Peyer's patch (tissue), 4 donors: Measurements from ENCODE around the gene ATP10A. TPM values are rescaled to one million over a fixed set of nuclear protein-coding genes. Genes with fewer than 3 reads are reported as not detected.
A peak's percentile ranks its signal among the peaks of the same experiment; 100 is the strongest.
"Not testable (repeated sequence)": the region's sequence is repeated elsewhere in the genome, so short reads cannot be mapped to it uniquely, and the experiment has no call there.

Experiments used
- DNase-seq, 3 donors: peaks; one replicate each; pipeline ENCODE4 v3.0.0-alpha.2; 2017 to 2019
- H3K27ac ChIP-seq, 4 donors: fragments of 200-600 bp; sonication (generic); one replicate each; pipeline ENCODE4 v1.5.1; 2016 to 2019
- H3K27me3 ChIP-seq, 2 donors: fragments of 200-600 bp; sonication (generic); one replicate each; pipeline ENCODE4 v1.5.1; 2019
- H3K36me3 ChIP-seq, 3 donors: fragments of 200-600 bp; sonication (generic); one replicate each; pipeline ENCODE4 v1.5.1; 2016 to 2019
- H3K4me1 ChIP-seq, 4 donors: fragments of 200-600 bp; sonication (generic); one replicate each; pipeline ENCODE4 v1.5.1; 2016 to 2019
- H3K4me3 ChIP-seq, 4 donors: fragments of 200-600 bp; sonication (generic); 1 replicate in 3 of 4; 2 replicates in 1 of 4; pipeline ENCODE4 v1.5.1; 2016 to 2019; ENCODE audit warnings: mild to moderate bottlenecking in 1 of 4
- H3K9me3 ChIP-seq, 4 donors: fragments of 200-600 bp; sonication (generic); one replicate each; pipeline ENCODE4 v1.5.1; 2016 to 2019; ENCODE audit warnings: mild to moderate bottlenecking in 1 of 4
- POLR2A ChIP-seq, 2 donors: fragments of 450-650 bp; IDR thresholded peaks; one replicate each; pipeline ENCODE4 v1.5.1; 2017; ENCODE audit warnings: antibody characterized with exemption in 2 of 2, mild to moderate bottlenecking in 2 of 2, moderate library complexity in 2 of 2
- total RNA-seq, 4 donors: library from RNA; depleted of rRNA; stranded (reverse); fragments of >200 nt; gene quantifications; one replicate each; pipeline ENCODE4 v1.1.0, GENCODE V29; 2016
- TF ChIP-seq, protein P1 (sequence below), 6 experiments: fragments of 450-650 bp in 4 of 6; fragments of 200-600 bp in 2 of 6; sonication (generic) in 1 of 6; IDR thresholded peaks; one replicate each; pipeline ENCODE4 v1.5.1; 2017 to 2019; ENCODE audit warnings: antibody characterized with exemption in 6 of 6, mild to moderate bottlenecking in 3 of 6, moderate library complexity in 1 of 6

The ATP10A gene
- total RNA-seq, 4 donors from 2014 or later = 1.6 to 7.4 (median 3.7) TPM

DNA sequence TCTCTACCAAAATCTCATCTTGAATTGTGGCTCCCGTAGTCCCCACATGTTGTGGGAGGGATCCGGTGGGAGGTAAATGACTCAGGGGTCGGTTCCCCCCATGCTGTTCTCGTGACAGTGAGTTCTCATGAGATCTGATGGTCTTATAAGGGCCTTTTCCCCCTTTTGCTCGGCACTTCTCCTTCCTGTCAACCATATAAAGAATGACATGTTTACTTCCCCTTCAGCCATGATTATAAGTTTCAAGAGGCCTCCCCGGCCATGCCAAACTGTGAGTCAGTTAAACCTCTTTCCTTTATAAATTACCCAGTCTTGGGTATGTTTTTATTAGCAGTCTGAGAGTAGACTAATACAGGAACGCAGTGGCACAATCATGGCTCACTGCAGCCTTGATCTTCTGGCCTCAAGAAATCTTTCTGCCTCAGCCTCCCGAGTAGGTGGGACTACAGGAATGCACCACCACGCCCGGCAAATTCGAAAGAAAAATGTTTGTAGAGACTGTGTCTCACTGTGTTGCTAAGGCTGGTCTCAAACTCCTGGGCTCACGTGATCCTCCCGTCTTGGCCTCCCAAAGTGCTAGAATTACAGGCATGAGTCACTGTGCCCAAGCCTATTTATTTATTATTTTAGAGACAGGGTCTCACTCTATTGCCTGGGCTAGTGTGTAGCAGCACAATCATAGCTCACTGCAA, 101.0 kb downstream of the ATP10A start:
- H3K4me1 ChIP-seq = no peaks in the 10 kb centered on the region

DNA sequence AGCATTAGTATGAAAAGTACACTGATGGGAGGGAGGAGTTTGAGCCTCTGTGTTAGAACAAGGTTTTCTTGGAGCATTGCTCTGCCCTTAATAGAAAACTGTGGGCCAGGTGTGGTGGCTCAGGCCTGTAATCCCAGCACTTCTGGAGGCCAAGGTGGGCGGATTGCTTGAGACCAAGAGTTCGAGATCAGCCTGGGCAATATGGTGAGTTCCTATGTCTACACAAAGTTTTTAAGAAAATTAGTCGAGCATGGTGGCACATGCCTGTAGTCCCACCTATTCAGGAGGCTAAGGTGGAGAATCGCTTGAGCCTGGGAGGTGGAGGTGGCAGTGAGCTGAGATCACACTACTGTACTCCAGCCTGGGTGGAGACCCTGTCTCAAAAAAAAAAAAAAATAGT, 103.7 kb downstream of the ATP10A start:
- no peaks in the 10 kb centered on the region for H3K9me3 ChIP-seq
- no peak overlapping the region for H3K27ac ChIP-seq
- no peaks in the 10 kb centered on the region for H3K27me3 ChIP-seq
- no peak overlapping the region for H3K4me3 ChIP-seq
- no peaks in the 10 kb centered on the region for H3K36me3 ChIP-seq
- DNase-seq = no peak
- H3K4me1 ChIP-seq = no peaks in the 10 kb centered on the region
- TF ChIP-seq, protein P1, sequence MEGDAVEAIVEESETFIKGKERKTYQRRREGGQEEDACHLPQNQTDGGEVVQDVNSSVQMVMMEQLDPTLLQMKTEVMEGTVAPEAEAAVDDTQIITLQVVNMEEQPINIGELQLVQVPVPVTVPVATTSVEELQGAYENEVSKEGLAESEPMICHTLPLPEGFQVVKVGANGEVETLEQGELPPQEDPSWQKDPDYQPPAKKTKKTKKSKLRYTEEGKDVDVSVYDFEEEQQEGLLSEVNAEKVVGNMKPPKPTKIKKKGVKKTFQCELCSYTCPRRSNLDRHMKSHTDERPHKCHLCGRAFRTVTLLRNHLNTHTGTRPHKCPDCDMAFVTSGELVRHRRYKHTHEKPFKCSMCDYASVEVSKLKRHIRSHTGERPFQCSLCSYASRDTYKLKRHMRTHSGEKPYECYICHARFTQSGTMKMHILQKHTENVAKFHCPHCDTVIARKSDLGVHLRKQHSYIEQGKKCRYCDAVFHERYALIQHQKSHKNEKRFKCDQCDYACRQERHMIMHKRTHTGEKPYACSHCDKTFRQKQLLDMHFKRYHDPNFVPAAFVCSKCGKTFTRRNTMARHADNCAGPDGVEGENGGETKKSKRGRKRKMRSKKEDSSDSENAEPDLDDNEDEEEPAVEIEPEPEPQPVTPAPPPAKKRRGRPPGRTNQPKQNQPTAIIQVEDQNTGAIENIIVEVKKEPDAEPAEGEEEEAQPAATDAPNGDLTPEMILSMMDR (IDR thresholded peaks at IDR 0.05) = no peak
- TF ChIP-seq POLR2A (IDR thresholded peaks at IDR 0.05) = no peak

More for the DNA sequence above, 101.0 kb downstream of the ATP10A start:
- Histone ChIP-seq H3K27ac (peak overlapping the region in 1 of 4 donors; percentile 29), H3K27me3 (no peaks in the 10 kb centered on the region), H3K9me3 (no peaks in the 10 kb centered on the region), H3K36me3 (no peaks in the 10 kb centered on the region), H3K4me3 (no peak overlapping the region)
- no peak for TF ChIP-seq POLR2A (IDR thresholded peaks at IDR 0.05)
- TF ChIP-seq, protein P1 (IDR thresholded peaks at IDR 0.05) = no peak
- DNase-seq = no peak

DNA sequence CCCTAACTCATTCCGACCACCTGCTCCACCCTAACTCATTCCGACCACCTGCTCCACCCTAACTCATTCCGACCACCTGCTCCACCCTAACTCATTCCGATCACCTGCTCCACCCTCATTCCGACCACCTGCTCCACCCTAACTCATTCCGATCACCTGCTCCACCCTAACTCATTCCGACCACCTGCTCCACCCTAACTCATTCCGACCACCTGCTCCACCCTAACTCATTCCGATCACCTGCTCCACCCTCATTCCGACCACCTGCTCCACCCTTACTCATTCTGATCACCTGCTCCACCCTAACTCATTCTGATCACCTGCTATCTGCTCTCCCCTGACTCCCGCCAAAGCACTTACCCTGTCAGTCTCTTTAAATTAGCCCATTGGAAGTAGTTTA, 104.5 kb downstream of the ATP10A start:
- not testable (repeated sequence) for H3K4me3 ChIP-seq, DNase-seq, H3K27me3 ChIP-seq, H3K9me3 ChIP-seq, H3K4me1 ChIP-seq, H3K36me3 ChIP-seq, H3K27ac ChIP-seq

DNA sequence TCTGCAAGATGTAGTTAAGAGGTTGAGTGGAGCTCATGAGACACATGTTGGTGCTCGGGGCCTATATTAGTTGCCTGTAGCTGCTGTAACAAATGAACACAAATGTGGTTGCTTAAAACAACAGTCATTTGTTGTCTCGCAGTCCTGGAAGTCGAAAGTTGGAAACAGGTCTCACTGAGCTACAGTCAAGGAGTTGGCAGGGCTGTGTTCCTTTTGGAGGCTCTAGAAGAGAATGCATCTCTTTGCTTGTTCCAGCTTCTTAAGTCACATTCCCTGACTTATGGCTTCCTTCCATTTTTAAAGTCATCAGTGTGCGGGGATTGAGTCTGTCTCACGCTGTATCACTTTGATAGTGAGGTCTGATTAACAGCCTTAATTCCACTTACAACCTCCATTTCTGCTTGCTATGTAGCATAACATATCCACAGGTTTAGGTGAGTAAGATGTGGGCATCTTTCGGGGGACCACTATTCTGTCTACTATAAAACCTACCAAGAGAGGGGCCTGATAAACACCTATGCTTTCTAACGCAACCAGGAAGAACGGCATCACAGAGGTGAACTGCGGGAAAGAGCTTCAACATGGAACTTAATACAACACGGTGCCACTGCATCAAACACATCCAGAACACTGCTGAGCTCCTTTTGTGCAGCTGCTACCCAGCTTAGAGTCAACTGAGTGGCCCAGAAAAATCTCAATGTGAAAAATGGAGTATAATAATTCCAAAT, 119.4 kb downstream of the ATP10A start:
- H3K4me3 ChIP-seq = no peak overlapping the region
- no peaks in the 10 kb centered on the region for H3K27me3 ChIP-seq
- H3K27ac ChIP-seq = no peak overlapping the region
- DNase-seq = no peak
- no peaks in the 10 kb centered on the region for H3K36me3 ChIP-seq
- no peaks in the 10 kb centered on the region for H3K9me3 ChIP-seq
- TF ChIP-seq POLR2A (IDR thresholded peaks at IDR 0.05) = no peak
- TF ChIP-seq, protein P1 (IDR thresholded peaks at IDR 0.05) = no peak
- H3K4me1 ChIP-seq = no peaks in the 10 kb centered on the region

DNA sequence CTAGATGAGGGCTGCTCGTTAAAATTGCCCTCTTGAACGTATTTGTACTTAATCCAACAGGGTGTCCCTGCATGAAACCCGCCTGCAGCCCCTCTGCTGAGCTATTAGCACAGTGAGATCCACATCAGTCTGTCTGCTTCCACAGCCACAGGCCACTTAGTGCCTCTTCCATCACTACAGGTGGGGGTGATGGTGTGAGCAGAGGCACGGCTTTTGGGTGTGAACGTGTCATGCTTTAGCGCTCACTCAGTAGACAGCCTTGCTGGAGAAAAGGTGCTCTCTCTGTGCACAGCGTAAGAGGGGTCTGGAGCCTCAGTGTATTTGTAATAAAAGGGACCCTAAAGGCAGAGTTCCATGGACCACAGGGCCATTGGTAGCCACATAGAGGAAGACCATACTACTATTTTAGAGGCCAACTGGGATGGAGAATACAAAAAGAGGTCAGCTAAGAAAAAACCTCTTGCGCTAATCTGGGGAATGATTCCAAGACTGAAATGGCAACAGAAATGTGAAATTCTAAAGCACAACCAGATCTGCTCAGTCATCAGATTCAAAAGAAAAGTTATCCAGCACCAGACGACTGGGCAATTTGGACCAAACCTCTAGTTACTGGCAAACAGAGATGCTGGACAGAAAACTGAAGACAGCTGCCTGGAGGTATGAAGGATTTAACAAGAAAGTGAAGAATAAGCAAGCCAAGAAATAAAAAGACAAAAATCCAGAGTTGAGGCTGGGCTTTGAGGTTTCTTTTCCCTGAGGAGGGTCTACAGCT, 120.2 kb downstream of the ATP10A start:
- DNase-seq = no peak
- Histone ChIP-seq H3K4me3 (no peak overlapping the region), H3K4me1 (no peaks in the 10 kb centered on the region), H3K9me3 (no peaks in the 10 kb centered on the region), H3K27ac (no peak overlapping the region), H3K36me3 (no peaks in the 10 kb centered on the region), H3K27me3 (no peaks in the 10 kb centered on the region)
- TF ChIP-seq, protein P1 (IDR thresholded peaks at IDR 0.05) = no peak
- no peak for TF ChIP-seq POLR2A (IDR thresholded peaks at IDR 0.05)
